GM12878 (cell line): ENCODE measurements around the gene WNT3A.

Experiments
- BRCA1 ChIP-seq: IDR thresholded peaks from 2 replicates; pipeline ENCODE4 v1.6.1; 2011; ENCODE audit warnings: low read depth, low read length, improper control_type of control experiment
- MTA2 ChIP-seq: fragments of 450-650 bp; IDR thresholded peaks from 2 replicates; pipeline ENCODE4 v1.6.1; 2016; ENCODE audit warnings: low read depth, mild to moderate bottlenecking, moderate library complexity
- POLR2A ChIP-seq: IDR thresholded peaks from 2 replicates; pipeline ENCODE4 v1.6.1; 2011; ENCODE audit warnings: low read depth, mild to moderate bottlenecking, low read length
- POLR2AphosphoS5 ChIP-seq: IDR thresholded peaks from 2 replicates; pipeline ENCODE4 v1.6.1; 2011; ENCODE audit warnings: mild to moderate bottlenecking, low read length, inconsistent platforms
- RAD21 ChIP-seq: IDR thresholded peaks from 2 replicates; pipeline ENCODE4 v1.6.1; 2011; ENCODE audit warnings: mild to moderate bottlenecking, low read depth, low read length, moderate library complexity; ENCODE audit not compliant: insufficient read depth
- TF ChIP-seq, protein P1 (sequence below), 3 experiments: IDR thresholded peaks in 2 of 3; conservative IDR thresholded peaks in 1 of 3; 2 replicates each; pipeline ENCODE4 v1.5.1; 2011; ENCODE audit warnings: low read depth in 3 of 3, low read length in 3 of 3, mild to moderate bottlenecking in 3 of 3, control low read depth in 2 of 3, moderate library complexity in 2 of 3, inconsistent platforms in 1 of 3, mixed read lengths in 1 of 3; ENCODE audit not compliant: control insufficient read depth in 2 of 3, insufficient read depth in 1 of 3; ENCODE audit errors: extremely low read depth in 1 of 3

DNA sequence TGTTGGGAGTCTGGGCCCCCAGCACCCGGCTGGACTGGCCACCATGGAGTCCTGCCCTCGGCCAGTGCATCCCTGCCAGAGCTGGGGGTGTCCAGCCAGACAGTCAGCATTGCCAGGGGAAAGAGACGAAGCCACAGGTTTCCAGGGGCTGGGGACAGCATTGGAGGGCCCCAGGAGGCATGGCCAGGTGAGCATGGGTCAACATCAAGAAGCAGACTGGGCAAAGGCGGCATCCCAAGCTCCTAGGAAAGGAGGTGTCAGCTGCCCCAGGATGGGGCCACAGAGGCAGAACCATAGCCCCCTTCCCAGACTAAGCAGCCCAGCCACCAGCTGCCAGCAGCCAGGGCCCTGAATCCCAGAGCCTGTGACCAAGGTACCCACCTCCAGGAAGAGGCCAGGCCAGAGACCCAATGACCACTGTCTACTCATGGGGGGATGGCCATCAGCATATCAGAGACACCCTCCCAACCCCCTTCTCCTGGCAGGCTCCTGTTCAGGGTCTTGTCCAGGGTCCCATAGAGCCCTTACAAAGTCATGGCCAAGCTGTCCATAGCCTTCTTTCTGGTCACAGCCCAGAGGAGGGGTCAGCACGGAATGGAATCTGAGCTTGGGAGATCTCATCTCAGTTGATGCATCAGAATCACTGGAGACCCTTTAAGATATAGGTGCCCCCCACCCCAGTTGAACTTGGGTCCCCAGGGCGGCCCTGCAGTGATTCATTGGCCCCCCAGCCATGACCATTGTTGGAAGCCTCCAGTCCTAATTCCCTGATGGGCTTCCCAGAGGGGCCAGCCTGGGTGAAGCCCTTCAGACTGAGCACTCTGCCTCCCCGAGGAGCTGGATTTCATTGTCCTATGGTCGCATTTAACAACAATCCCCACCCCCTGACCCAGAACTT, 32.5 kb downstream of the WNT3A start:
- TF ChIP-seq, protein P1, sequence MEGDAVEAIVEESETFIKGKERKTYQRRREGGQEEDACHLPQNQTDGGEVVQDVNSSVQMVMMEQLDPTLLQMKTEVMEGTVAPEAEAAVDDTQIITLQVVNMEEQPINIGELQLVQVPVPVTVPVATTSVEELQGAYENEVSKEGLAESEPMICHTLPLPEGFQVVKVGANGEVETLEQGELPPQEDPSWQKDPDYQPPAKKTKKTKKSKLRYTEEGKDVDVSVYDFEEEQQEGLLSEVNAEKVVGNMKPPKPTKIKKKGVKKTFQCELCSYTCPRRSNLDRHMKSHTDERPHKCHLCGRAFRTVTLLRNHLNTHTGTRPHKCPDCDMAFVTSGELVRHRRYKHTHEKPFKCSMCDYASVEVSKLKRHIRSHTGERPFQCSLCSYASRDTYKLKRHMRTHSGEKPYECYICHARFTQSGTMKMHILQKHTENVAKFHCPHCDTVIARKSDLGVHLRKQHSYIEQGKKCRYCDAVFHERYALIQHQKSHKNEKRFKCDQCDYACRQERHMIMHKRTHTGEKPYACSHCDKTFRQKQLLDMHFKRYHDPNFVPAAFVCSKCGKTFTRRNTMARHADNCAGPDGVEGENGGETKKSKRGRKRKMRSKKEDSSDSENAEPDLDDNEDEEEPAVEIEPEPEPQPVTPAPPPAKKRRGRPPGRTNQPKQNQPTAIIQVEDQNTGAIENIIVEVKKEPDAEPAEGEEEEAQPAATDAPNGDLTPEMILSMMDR (IDR thresholded peaks at IDR 0.05 in 2 of 3, conservative IDR thresholded peaks at IDR 0.05 in 1 of 3; ENCODE audit: control insufficient read depth in 2 of 3, extremely low read depth in 1 of 3, insufficient read depth in 1 of 3, low read depth in 3 of 3, low read length in 3 of 3): no peak
- TF ChIP-seq MTA2: no peak
- TF ChIP-seq POLR2A: no peak
- no peak for TF ChIP-seq RAD21
- no peak for TF ChIP-seq POLR2AphosphoS5
- no peak for TF ChIP-seq BRCA1
